ENCODE measurements around the gene TAF6.

The TAF6 gene

DNA sequence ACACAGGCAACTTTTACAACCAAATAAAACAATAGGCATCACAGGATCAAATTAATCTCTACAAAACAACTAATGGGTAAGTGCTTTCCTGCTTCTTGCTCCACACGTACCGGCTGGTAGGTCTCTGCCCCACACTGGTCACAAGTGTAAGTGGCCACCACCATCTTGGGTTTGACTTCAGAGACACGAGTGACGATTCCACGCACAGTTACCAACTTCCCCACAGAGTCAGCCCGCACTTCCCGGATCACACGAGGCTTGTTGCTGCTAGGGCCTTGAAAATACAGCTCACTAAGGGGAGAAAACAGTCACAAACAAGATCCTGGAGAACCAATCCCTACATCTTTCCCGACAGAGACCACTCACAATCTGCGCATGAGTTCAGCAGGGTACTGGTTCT is 20.2 kb downstream of the TAF6 start:
- DNase-seq: no peak

DNA sequence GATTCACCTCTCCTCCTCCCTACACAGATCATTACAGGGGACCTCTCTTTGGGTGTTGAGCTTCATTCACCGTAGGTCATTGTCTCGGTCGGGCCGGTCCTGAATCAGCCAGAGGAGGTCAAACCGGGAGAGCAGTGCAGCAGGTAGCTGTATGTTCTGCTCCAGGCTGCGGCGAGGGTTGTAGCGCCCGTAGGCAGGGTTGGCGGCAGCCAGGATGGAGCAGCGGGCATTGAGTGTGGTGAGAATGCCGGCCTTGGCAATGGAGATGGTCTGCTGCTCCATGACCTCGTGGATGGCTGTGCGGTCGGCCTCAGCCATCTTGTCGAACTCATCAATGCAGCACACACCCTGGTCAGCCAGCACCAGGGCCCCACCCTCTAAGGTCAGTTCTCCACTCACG is 23.5 kb downstream of the TAF6 start:
- no peak for DNase-seq

DNA sequence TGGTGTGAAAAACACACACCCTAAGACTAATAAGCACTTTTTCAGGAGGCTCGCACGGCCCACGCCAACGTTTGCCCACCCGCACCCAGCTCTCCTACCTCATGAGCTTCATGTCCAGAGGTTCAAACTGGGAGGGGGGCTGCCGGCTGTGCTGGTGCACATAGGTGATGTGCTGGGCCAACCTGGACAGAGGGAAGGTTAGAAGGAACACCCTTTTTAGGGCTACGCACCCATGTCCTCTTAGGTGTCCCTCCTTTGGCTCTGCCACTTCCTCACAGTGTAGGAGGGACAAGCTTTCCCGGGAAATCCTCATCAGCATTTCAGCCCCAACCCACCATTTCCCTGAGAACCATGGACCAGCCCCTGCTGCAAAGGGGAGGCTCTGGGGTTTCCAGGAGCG is 23.9 kb downstream of the TAF6 start:
- DNase-seq: no peak

DNA sequence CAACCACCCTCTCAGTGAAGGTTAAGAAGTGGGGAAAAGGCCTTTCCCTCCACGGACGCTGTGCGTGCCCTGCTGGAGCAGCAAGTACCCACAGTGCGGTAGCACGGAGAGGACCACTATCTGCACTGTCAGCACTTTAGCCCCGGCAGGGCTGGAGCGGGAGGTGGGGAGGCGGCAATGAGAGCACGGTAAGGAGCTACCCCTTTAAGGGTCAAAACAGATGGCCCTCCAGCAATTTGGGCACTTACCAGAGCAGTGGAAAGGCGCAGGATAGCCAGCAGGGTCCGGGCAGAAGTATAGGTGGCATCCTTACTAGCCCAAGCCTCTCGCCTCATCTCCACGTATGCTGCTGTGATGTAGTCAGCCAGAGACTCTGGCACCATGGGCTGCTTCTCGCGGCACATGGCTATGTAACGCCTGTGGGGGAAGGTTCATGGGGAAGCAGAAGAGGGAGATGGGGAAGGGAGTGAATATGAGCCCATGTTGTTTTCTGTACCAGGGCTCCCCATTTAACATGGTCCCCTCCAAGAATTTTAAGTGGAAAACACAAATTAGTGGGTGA is 25.2 kb downstream of the TAF6 start:
- DNase-seq: no peak

DNA sequence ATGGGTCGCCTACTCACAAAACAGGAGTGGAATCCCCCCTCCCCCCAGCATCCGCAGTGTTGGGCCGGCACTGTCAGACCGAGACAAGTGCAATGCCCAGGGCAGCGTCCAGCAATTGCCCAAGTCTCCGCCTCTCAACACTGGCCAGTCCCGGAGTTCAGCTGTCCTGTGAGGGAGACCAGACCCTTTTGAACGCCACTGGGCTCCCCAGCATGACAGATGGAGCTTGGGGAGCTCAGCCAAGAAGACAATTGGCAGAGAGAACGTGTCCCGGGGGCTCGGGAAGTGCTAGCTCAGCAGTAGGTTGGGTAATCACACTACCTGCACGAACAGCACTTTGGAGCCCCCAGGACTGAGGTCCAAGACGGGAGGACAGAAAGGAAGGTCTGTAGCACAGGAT is 25.7 kb downstream of the TAF6 start:
- no peak for DNase-seq

DNA sequence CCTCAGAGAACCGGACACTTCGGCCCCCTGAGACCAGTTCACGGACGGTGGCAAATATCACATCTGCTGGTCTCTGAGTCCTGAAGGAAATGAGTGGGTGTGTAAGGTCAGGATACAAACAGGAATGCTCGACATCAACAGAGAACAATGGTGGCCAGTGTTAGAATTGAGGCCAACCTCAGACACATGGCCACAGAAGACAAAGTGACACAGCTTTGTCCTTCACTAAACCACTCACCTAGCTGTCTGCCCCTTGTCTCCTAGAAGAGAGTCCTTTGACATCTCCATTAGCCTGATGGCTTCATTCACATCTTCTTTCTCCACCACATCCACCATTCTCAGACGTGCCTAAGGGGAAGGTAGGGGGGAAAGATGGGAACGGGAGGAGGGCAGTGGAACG is 26.1 kb downstream of the TAF6 start:
- no peak for DNase-seq

DNA sequence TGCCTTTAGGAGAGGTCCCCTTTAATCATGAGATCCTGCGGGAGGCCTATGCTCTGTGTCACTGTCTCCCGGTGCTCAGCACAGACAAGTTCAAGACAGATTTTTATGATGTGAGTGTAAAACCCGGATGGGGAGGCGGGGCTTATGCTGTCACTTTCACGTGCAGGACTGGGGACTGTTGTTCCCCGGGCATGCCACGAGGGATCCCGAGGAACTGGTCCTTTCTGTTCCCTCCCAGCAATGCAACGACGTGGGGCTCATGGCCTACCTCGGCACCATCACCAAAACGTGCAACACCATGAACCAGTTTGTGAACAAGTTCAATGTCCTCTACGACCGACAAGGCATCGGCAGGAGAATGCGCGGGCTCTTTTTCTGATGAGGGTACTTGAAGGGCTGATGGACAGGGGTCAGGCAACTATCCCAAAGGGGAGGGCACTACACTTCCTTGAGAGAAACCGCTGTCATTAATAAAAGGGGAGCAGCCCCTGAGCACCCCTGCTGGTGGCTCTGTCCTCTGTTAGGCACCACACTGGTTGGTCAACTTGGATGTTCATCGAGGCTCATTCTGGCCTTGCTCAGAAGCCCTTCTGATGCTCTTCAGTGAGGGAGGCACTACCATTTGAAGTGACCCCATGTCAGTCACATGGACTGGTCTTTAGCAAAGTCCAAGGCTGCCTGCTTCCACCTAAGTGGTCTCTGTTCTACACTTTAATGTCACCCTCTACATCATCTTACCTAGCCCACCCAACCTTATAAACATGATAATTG is 27.6 kb downstream of the TAF6 start:
- DNase-seq: no peak

DNA sequence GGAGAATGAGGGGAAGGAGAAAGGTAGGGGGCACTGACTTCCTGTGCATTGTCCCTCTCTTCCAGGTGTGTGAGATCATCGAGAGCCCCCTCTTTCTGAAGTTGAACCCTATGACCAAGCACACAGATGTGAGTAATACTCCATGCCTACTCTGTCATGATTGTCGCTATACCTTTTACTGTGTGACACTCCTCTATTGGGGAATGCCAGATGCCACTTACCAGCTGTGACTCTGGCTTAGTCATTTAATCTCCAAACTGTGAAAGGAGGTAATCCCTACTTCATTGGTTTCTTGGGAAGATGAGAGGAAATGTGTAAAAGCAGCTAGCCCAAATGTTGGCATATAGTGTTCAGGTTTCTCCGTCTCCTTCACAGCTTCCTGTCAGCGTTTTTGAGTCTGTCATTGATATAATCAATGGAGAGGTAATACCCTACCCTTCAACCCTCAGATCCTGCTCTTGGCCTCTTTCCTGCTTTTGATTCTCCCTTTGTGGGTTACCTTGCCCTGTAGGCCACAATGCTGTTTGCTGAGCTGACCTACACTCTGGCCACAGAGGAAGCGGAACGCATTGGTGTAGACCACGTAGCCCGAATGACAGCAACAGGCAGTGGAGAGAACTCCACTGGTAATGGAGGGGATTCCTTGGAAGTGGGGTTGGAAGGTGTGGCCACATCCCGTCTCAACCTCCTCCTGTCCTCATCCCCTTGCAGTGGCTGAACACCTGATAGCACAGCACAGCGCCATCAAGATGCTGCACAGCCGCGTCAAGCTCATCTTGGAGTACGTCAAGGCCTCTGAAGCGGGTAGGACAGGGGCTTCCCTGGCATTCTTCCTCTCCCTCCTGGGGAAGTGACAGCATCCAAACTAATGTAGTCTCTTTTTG is 28.4 kb downstream of the TAF6 start:
- DNase-seq: no peak

DNA sequence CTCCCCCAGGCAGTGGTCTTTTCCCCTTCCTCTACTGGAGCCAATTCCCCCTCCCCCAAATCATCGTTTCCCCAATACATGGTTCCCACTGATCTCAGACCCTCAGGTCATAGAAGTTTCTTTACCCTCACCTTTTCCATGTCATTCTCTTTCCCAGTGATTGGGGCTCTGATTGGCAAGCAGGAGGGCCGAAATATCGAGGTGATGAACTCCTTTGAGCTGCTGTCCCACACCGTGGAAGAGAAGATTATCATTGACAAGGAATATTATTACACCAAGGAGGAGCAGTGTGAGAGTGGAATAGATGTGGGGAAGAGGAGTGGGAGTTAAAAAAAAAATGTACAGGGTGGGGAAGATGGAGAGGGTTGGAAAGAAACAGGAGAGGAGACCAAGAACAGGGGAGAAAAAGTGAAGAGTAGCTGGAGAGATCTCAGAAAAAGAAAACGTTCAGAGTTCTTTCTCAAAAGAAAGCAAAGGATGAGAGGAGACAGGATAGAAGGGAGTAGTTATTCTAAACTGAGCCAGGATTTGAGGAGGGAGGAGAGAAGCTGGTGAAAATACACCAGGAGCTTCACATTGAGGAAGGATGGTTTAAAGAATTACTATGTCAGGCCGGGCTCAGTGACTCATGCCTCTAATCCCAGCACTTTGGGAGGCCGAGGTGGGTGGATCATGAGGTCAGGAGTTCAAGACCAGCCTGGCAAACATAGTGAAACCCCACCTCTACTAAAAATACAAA is 29.5 kb downstream of the TAF6 start:
- DNase-seq: no peak

DNA sequence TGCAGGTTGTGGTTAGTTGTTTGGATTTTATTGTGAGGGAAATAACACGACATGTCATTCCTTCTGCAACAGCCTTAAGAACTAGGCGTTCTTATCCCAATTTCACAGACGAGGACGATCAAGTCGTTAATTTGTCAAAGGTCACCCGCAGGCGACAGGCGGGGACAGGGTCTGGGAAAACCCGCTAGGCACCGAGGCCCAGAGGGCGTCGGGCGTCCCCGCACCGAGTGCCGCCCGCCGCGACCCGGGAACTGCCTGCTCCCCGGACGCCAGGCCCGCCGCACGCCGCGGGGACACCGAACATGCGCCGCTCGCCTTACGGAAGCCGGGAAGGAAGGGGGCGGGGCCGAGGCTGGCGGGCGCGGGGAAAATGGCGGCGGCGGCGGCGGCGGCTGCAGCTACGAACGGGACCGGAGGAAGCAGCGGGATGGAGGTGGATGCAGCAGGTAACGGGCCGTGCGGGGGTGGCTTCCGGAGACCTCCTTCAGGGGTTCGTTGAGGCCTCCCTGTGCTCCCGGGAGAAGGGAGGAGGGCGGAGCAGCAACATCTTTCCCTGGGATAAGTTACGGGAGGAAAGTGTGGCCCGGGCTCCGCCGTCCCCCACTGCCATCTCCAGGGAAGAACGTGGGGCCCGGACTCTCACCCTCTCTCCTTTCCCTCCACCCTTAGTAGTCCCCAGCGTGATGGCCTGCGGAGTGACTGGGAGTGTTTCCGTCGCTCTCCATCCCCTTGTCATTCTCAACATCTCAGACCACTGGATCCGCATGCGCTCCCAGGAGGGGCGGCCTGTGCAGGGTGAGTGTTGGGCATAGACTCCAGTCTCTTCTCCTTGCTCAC is 30.3 kb downstream of the TAF6 start, which contains the start of gene COPS6:
Gene COPS6 (plus strand): TSS at position 349 of the 837 bp plus-strand sequence. CDS start 22 bp downstream, at position 371.
- peak in 52 of 56 donors; percentile 8 to 85 (median 64) for DNase-seq

DNA sequence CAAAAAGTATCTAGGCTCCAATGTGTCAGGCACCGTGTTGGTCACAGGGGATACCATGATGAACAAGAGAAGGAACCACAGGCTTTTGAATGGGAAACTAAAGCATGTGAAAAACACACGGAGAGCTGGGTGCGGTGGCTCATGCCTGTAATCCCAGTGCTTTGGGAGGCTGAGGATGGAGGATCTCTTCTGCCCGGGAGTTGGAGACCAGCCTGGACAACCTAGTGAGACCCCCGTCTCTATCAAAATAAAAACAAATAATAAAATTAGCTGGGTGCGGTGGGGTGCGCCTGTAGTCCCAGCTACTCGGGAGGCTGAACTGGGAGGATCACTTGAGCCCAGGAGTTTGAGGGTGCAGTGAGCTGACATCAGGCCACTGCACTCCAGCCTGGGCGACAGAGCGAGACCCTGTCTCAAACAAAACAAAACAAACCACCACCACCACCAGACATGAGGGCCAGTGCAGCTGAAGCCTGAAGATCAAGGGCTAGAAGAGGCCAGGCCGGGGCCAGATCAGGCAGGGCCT is 31.0 kb downstream of the TAF6 start:
- DNase-seq: no peak

DNA sequence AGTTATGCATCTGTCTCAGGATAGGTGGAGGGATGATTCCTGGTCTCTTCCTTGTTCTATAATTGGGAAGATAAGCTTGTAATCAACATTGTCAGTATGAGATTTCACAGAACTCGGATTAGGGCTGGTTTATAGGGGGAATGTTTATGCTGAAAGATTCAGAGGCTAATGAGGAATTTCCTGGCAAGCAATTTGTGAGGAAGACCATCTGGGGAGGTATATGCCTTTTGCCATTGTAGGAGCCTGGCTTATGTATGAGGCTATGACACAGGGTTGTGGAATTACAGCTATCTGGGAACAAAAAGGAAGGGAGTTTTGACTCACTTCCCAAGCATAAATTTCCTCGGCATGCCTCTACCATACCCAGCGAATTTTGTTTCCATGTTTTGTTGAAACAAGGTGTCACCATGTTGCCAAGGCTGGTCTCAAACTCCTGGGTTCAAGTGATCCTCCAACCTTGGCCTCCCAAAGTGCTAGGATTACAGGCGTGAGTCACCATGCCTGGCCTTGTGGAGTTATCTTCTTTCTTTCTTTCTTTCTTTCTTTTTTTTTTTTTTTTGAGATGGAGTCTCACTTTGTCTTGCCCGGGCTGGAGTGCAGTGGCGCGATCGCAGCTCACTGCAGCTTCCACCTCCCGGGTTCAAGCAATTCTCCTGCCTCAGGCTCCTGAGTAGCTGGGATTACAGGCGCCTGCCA is 32.0 kb downstream of the TAF6 start:
- DNase-seq: no peak

DNA sequence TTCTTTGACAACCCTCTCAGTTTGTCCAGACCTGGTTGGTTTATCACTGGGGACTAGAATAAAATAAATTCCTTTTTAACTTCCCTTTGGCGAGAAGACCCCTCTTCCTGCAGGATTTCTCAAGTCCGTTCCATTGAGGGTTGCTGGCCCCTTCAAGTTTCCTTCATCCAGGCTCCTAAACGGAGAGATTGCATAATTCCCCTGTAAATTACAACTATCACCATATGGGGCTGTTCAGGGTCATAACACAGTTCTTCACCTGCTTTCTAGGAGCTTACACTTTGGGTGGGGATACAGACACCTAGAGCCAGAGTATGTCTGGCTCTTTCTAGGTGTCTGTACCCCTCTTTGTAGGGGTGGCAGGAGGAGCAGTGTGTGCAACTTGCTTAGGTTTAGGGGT is 33.6 kb downstream of the TAF6 start:
- DNase-seq: no peak

DNA sequence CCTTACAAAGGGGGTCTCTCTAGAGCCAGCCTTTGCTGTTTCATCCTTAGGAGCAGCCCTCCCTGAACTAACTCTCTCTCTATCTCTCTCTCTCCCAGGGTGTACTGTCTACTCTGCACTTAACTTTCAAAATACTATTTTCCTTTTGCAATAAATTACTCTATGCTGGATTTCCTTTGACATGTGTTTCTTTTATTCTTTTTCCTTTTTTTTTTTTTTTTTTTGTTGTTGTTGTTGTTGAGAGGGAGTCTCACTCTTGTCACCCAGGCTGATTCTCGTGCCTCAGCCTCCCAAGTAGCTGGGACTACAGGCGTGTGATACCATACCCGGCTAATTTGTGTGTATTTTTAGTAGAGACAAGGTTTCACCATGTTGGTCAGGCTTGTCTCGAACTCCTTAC is 36.2 kb downstream of the TAF6 start:
- DNase-seq: no peak

DNA sequence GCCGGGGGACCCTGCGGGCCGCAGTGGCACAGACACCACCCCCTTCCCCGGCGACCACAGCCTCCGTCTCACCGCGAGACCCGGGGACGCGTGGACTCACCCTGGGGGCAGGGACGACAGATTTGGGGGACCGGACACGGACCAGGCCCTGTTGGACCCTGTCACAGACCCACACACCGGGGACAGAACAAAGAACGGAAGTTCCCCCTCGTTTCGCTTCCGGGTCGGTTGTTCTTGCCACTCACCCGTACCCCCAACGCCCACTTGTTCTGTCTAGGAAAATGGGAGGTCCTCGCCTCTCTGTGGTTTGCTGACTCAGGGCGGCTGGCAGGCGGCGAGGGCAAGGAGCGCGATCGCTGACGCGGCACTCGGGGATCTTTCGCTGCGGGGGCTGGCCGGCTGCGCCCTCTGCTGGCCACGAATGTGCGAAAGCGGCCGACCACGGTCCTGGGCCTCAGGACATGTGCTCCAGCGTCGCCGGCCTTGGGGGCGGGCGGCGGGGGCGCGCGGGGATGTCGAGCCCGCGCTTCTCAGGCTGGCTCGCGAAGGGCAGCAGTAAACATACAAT is 37.5 kb downstream of the TAF6 start, which contains the start of gene ZNF3:
Gene ZNF3 (minus strand): TSS at position 189 of the 568 bp plus-strand sequence. CDS start 4,366 bp downstream, outside the sequence.
- peak; percentile 87 to 100 (median 98) for DNase-seq

DNA sequence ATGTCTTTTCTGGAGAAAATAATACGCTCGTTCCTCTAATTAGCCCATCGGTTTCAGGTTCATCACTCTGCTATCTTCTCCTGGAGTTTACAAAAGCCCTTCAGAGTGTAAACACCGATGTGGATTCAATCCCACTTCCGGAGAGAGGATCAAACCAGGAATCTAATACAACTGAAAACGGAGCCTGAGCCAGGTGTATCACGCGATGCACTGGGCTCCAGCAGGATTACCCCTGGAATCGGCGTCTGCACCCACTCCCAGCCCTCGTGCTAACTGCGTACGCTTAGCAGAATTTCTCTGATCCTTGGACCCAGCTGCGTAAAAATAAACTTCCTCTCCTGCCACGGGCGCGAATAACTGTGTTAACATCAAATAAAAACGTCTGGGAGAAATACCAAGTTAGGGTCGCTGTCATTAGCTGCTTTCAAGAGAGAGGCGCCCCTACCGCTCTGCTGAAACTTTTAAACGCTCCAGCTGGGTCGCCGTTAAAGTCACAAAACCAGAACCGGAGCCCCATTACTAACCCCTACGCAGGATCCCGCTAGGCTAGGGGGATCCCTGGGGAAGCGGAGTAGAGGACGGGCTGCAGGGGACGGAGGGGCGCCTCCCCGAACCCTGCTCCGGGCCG is 38.1 kb downstream of the TAF6 start:
- peak in 1 of 56 donors; percentile 45 for DNase-seq

DNA sequence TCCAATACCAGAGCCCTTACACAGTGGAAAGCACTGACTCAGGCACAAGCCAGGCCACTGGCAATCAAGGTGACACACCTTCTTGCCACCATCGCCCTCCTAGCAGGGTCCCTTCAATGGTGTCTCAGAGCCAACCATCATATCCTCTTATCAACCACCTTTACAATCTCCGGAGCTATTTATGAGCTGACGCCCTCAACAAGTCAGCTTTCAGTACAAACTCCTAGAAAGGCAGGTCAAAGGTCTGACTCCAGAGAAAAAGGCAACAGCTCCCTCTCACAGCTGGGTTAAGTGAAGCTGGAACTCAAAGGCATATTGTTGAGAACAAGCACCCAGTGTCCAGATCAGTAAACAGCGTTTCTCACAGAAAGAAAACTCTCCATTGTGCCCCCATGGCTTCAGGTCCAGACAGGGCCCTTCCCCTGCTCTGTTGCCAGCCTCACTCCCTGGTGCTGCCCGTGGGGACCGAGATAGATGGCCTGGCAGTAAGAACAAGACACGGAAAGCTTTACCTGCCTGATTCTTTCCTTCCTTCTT is 40.1 kb downstream of the TAF6 start:
- DNase-seq: peak in 40 of 56 donors; percentile 1 to 79 (median 36)

DNA sequence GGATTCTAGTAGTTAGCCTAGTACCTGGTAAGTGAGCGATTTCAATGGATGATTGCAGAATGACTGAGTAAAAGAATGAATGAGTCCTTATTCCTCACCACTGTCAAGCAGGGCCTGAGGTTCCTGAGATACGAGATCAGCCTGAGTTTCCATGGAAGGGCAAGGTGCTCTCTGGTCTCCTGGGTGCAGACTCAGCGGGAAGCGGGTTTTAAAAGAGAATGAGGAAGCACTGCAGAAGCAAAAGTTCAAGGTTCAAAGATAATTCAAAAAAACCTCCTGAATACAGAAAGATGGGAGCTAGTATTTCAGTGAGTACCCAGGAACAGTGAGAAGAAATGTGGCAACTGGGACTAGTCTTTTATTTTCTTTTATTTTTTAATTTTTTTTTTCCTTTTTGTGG is 42.0 kb downstream of the TAF6 start:
- DNase-seq: no peak
